Thyroid gland (tissue), 4 donors: ENCODE results near the gene ZFYVE9. TPM values are rescaled to one million over a fixed set of nuclear protein-coding genes. Genes with fewer than 3 reads are reported as not detected.
"Not testable (repeated sequence)": the region's sequence is repeated elsewhere in the genome, so short reads cannot be mapped to it uniquely, and the experiment has no call there.

Source experiments
- DNase-seq, 2 donors: peaks; one replicate each; pipeline ENCODE4 v3.0.0-alpha.2; 2019
- H3K27ac ChIP-seq, 3 donors: fragments of 200-600 bp; sonication (generic); 1 replicate in 2 of 3; 2 replicates in 1 of 3; pipeline ENCODE4 v1.5.1; 2016 to 2019; ENCODE audit warnings: mild to moderate bottlenecking in 1 of 3, moderate library complexity in 1 of 3
- H3K27me3 ChIP-seq: fragments of 200-600 bp; sonication (generic); one replicate; pipeline ENCODE4 v1.5.1; 2019
- H3K36me3 ChIP-seq, 2 donors: fragments of 200-600 bp; sonication (generic); one replicate each; pipeline ENCODE4 v1.5.1; 2016 to 2019
- H3K4me1 ChIP-seq, 2 donors: fragments of 200-600 bp; sonication (generic); one replicate each; pipeline ENCODE4 v1.5.1; 2017 to 2019
- H3K4me3 ChIP-seq, 3 donors: fragments of 200-600 bp; sonication (generic); replicated peaks in 1 of 3; 1 replicate in 2 of 3; 2 replicates in 1 of 3; pipeline ENCODE4 v1.5.1; 2016; ENCODE audit warnings: mild to moderate bottlenecking in 1 of 3
- H3K9me3 ChIP-seq: fragments of 200-600 bp; sonication (generic); one replicate; pipeline ENCODE4 v1.5.1; 2017
- CTCF ChIP-seq, 6 experiments: fragments of 200-600 bp in 3 of 6; fragments of 450-650 bp in 3 of 6; sonication (generic) in 3 of 6; IDR thresholded peaks; one replicate each; pipeline ENCODE4 v1.5.1; 2016 to 2019; ENCODE audit warnings: antibody characterized with exemption in 6 of 6, mild to moderate bottlenecking in 2 of 6, inconsistent platforms in 1 of 6, moderate library complexity in 1 of 6
- POLR2A ChIP-seq, 2 donors: fragments of 450-650 bp; IDR thresholded peaks; one replicate each; pipeline ENCODE4 v1.6.1; 2017; ENCODE audit warnings: antibody characterized with exemption in 2 of 2, mild to moderate bottlenecking in 2 of 2, moderate library complexity in 1 of 2
- WGBS, 2 donors: methylation state at CpG; one replicate each; pipeline ENCODE4 v1.1.5; 2017; 5-methylcytosine and 5-hydroxymethylcytosine counted together
- intact Hi-C: fragments of 100-400 bp; cut with DNase I; formaldehyde crosslinking; loops from one replicate; pipeline ENCODE4 v1.15.1; 2023
- total RNA-seq, 4 donors: library from RNA; depleted of rRNA; stranded (reverse); fragments of >200 nt; gene quantifications; one replicate each; pipeline ENCODE4 v1.2.3, GENCODE V29; 2016

Gene ZFYVE9
- total RNA-seq, 4 donors from 2014 or later = 51.1 to 58.8 (median 54.1) TPM

DNA sequence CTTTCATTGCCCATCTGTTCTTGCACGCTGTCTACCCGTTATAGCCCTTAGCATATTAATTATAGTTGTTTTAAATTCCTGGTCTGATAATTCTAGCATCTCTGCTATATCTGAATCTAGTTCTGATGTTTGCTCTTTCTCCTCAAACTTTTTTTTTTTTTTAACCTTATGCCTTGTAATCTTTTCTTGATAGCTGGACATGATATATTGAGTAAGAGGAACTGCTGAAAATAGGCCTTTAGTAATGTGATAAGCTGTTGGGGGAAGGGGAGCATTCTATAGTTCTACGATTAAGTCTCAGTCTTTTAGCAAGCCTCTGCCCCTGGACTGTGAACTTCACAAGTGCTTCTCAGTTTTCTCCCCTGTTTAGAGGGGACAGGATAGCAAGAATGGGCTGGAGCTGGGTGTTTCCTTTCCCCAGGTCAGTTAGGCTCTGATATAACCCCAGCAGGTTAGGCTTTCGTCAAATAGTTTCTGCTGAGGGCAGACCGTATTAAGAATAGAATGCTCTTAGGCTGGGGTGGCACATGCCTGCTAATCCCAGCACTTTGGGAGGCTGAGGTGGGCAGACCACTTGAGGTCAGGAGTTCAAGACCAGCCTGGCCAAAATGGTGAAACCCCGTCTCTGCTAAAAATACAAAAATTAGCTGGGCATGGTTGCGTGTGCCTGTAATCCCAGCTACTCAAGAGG is 62.2 kb downstream of the ZFYVE9 start:
- no peaks in the 10 kb centered on the region for H3K36me3 ChIP-seq
- H3K27ac ChIP-seq = no peak overlapping the region
- H3K4me1 ChIP-seq = no peaks in the 10 kb centered on the region
- intact Hi-C loops = no loop called here
- no peak overlapping the region for H3K4me3 ChIP-seq
- 95 to 97% methylated on average over 7 of the region's 7 CpGs for WGBS, 2 donors
- TF ChIP-seq CTCF (IDR thresholded peaks at IDR 0.05) (no peak), POLR2A (IDR thresholded peaks at IDR 0.05) (no peak)
- no peak for DNase-seq
- H3K27me3 ChIP-seq = no peaks in the 10 kb centered on the region
- no peaks in the 10 kb centered on the region for H3K9me3 ChIP-seq

GRCh38 chr1:52204696-52205095 is 62.8 kb downstream of the ZFYVE9 start:
- 84 to 87% methylated on average over 5 of the region's 5 CpGs for WGBS, 2 donors
- Histone ChIP-seq H3K27me3 (no peaks in the 10 kb centered on the region), H3K4me1 (no peaks in the 10 kb centered on the region), H3K27ac (no peak overlapping the region), H3K36me3 (no peaks in the 10 kb centered on the region), H3K9me3 (no peaks in the 10 kb centered on the region), H3K4me3 (no peak overlapping the region)
- DNase-seq = no peak
- TF ChIP-seq CTCF (IDR thresholded peaks at IDR 0.05) (no peak), POLR2A (IDR thresholded peaks at IDR 0.05) (no peak)
- intact Hi-C loops = no loop called here

GRCh38 chr1:52206686-52207085 is 64.8 kb downstream of the ZFYVE9 start:
- H3K27me3 ChIP-seq, intact Hi-C loops, H3K36me3 ChIP-seq, H3K27ac ChIP-seq, H3K9me3 ChIP-seq, H3K4me1 ChIP-seq, H3K4me3 ChIP-seq, DNase-seq: not testable (repeated sequence)
- WGBS, 2 donors = 94 to 97% methylated on average over 8 of the region's 8 CpGs

- no peak overlapping the region for H3K27ac ChIP-seq
- WGBS, 2 donors = 96 to 97% methylated on average over 2 of the region's 2 CpGs
Observed at GRCh38 chr1:52209429-52209828, 67.5 kb downstream of the ZFYVE9 start.

GRCh38 chr1:52210044-52210443 is 68.2 kb downstream of the ZFYVE9 start:
- Histone ChIP-seq H3K9me3 (no peaks in the 10 kb centered on the region), H3K4me3 (no peak overlapping the region), H3K36me3 (no peaks in the 10 kb centered on the region), H3K27me3 (no peaks in the 10 kb centered on the region), H3K4me1 (no peaks in the 10 kb centered on the region), H3K27ac (no peak overlapping the region)
- 91 to 98% methylated on average over 3 of the region's 3 CpGs for WGBS, 2 donors
- intact Hi-C loops = no loop called here
- TF ChIP-seq POLR2A (IDR thresholded peaks at IDR 0.05) = no peak
- TF ChIP-seq CTCF (IDR thresholded peaks at IDR 0.05) = no peak
- DNase-seq = no peak

More at GRCh38 chr1:52209429-52209828, 67.5 kb downstream of the ZFYVE9 start:
- Histone ChIP-seq H3K4me3 (no peak overlapping the region), H3K27me3 (no peaks in the 10 kb centered on the region), H3K4me1 (no peaks in the 10 kb centered on the region), H3K36me3 (no peaks in the 10 kb centered on the region), H3K9me3 (no peaks in the 10 kb centered on the region)
- intact Hi-C loops = no loop called here
- DNase-seq = no peak
- TF ChIP-seq POLR2A (IDR thresholded peaks at IDR 0.05) (no peak), CTCF (IDR thresholded peaks at IDR 0.05) (no peak)
